HG03060 (cell line): ENCODE data around the gene SIK3.

ENCODE experiments used
- ATAC-seq: cut with Tn5 transposase; IDR thresholded peaks from one replicate; pipeline ENCODE4 v1.9.1; 2021; ENCODE audit warnings: low read depth, moderate number of reproducible peaks; ENCODE audit not compliant: unreplicated experiment

Gene SIK3

GRCh38 chr11:116879800-116880625, 218.2 kb downstream of the SIK3 start:
- ATAC-seq, result no peak

- no peak for ATAC-seq
Measured at GRCh38 chr11:116876656-116877055, 221.6 kb downstream of the SIK3 start.

GRCh38 chr11:116875194-116875593, 223.0 kb downstream of the SIK3 start:
- ATAC-seq, result no peak

GRCh38 chr11:116874251-116874650, 224.0 kb downstream of the SIK3 start:
- no peak for ATAC-seq

GRCh38 chr11:116873381-116873780, 224.8 kb downstream of the SIK3 start:
- ATAC-seq, result no peak

GRCh38 chr11:116871248-116871647, 227.0 kb downstream of the SIK3 start:
- no peak for ATAC-seq

GRCh38 chr11:116870054-116870453, 228.2 kb downstream of the SIK3 start:
- no peak for ATAC-seq

- ATAC-seq, result no peak
Measured at GRCh38 chr11:116869610-116870009, 228.6 kb downstream of the SIK3 start.

- ATAC-seq, result no peak
Measured at GRCh38 chr11:116868066-116868465, 230.2 kb downstream of the SIK3 start.

- ATAC-seq, result no peak
Measured at GRCh38 chr11:116867619-116868018, 230.6 kb downstream of the SIK3 start.

GRCh38 chr11:116866804-116867455, 231.3 kb downstream of the SIK3 start:
- no peak for ATAC-seq

GRCh38 chr11:116865696-116866095, 232.5 kb downstream of the SIK3 start:
- no peak for ATAC-seq

GRCh38 chr11:116864531-116864930, 233.7 kb downstream of the SIK3 start:
- ATAC-seq, result no peak

- ATAC-seq, result no peak
Measured at GRCh38 chr11:116862951-116863350, 235.3 kb downstream of the SIK3 start.

GRCh38 chr11:116862185-116862584, 236.0 kb downstream of the SIK3 start:
- no peak for ATAC-seq

GRCh38 chr11:116861539-116861938, 236.7 kb downstream of the SIK3 start:
- no peak for ATAC-seq

- ATAC-seq, result no peak
Measured at GRCh38 chr11:116860303-116860702, 237.9 kb downstream of the SIK3 start.

GRCh38 chr11:116859175-116859574, 239.1 kb downstream of the SIK3 start:
- ATAC-seq, result no peak

- ATAC-seq, result no peak
Measured at GRCh38 chr11:116857936-116858335, 240.3 kb downstream of the SIK3 start.

GRCh38 chr11:116857316-116857715, 240.9 kb downstream of the SIK3 start:
- no peak for ATAC-seq

GRCh38 chr11:116856423-116856822, 241.8 kb downstream of the SIK3 start:
- ATAC-seq, result no peak

GRCh38 chr11:116855413-116855812, 242.8 kb downstream of the SIK3 start:
- no peak for ATAC-seq
